Measurements from ENCODE around the gene CCT6B.

GRCh38 chr17:34981538-34982241 is 20.4 kb upstream of the CCT6B start:
- no peak for TF ChIP-seq CTCF (conservative IDR thresholded peaks at IDR 0.05; ENCODE audit: low read length)
- no peak for TF ChIP-seq EZH2phosphoT487 (IDR thresholded peaks at IDR 0.05; ENCODE audit: borderline replicate concordance)
